ENCODE measurements around the gene PHKB. TPM values are rescaled to one million over a fixed set of nuclear protein-coding genes. Genes with fewer than 3 reads are reported as not detected.

PHKB gene
- 39.8 and 47.8 TPM in 2 replicates for total RNA-seq

- DNase-seq (ENCODE audit: low read depth), result peak; percentile 54
- no peaks in the 10 kb centered on the region for H3K27me3 ChIP-seq (ENCODE audit: control insufficient read depth, insufficient read depth, low read length)
- TF ChIP-seq CTCF (IDR thresholded peaks at IDR 0.05; ENCODE audit: insufficient read depth, low read length, poor library complexity, severe bottlenecking), result no peak
- H3K36me3 ChIP-seq (ENCODE audit: control insufficient read depth, insufficient read depth, low read length), result no peaks in the 10 kb centered on the region
- H3K4me3 ChIP-seq (ENCODE audit: low read depth, low read length), result peak within 1 kb of the TSS; percentile 76
Measured at GRCh38 chr16:47460711-47461597, at the start of gene PHKB, which contains the start of gene ITFG1. TSS of gene PHKB (plus strand) at chr16:47461331. CDS start at chr16:47461351, 20 bp downstream. TSS of gene ITFG1 (minus strand) at chr16:47461063. CDS start at chr16:47461045, 18 bp downstream.

GRCh38 chr16:47413041-47413440, 48.1 kb upstream of the PHKB start:
- no peaks in the 10 kb centered on the region for H3K36me3 ChIP-seq (ENCODE audit: control insufficient read depth, insufficient read depth, low read length)
- DNase-seq (ENCODE audit: low read depth), result no peak
- TF ChIP-seq CTCF (IDR thresholded peaks at IDR 0.05; ENCODE audit: insufficient read depth, low read length, poor library complexity, severe bottlenecking), result no peak
- no peak overlapping the region for H3K4me3 ChIP-seq (ENCODE audit: low read depth, low read length)
- no peaks in the 10 kb centered on the region for H3K27me3 ChIP-seq (ENCODE audit: control insufficient read depth, insufficient read depth, low read length)

- H3K4me3 ChIP-seq (ENCODE audit: low read depth, low read length), result no peak overlapping the region
- TF ChIP-seq CTCF (IDR thresholded peaks at IDR 0.05; ENCODE audit: insufficient read depth, low read length, poor library complexity, severe bottlenecking), result no peak
- DNase-seq (ENCODE audit: low read depth), result no peak
- no peaks in the 10 kb centered on the region for H3K36me3 ChIP-seq (ENCODE audit: control insufficient read depth, insufficient read depth, low read length)
- H3K27me3 ChIP-seq (ENCODE audit: control insufficient read depth, insufficient read depth, low read length), result no peaks in the 10 kb centered on the region
Measured at GRCh38 chr16:47416869-47417268, 44.3 kb upstream of the PHKB start.

GRCh38 chr16:47424846-47425245, 36.3 kb upstream of the PHKB start:
- DNase-seq (ENCODE audit: low read depth), result no peak
- Histone ChIP-seq H3K27me3 (ENCODE audit: control insufficient read depth, insufficient read depth, low read length) (no peaks in the 10 kb centered on the region), H3K4me3 (ENCODE audit: low read depth, low read length) (no peak overlapping the region), H3K36me3 (ENCODE audit: control insufficient read depth, insufficient read depth, low read length) (peaks cover 1% of the 10 kb centered on the region)
- no peak for TF ChIP-seq CTCF (IDR thresholded peaks at IDR 0.05; ENCODE audit: insufficient read depth, low read length, poor library complexity, severe bottlenecking)

GRCh38 chr16:47426806-47427205, 34.3 kb upstream of the PHKB start:
- no peak for TF ChIP-seq CTCF (IDR thresholded peaks at IDR 0.05; ENCODE audit: insufficient read depth, low read length, poor library complexity, severe bottlenecking)
- no peaks in the 10 kb centered on the region for H3K27me3 ChIP-seq (ENCODE audit: control insufficient read depth, insufficient read depth, low read length)
- no peak overlapping the region for H3K4me3 ChIP-seq (ENCODE audit: low read depth, low read length)
- no peak for DNase-seq (ENCODE audit: low read depth)
- H3K36me3 ChIP-seq (ENCODE audit: control insufficient read depth, insufficient read depth, low read length), result peaks cover 3% of the 10 kb centered on the region

Data from kidney epithelial cell (primary cell).